Measurements from ENCODE around the gene SLC39A9. TPM values are rescaled to one million over a fixed set of nuclear protein-coding genes. Genes with fewer than 3 reads are reported as not detected.

Gene SLC39A9
- total RNA-seq, 1 donor from 2014 or later = 41.2 TPM

- Mint-ChIP-seq H3K36me3 (ENCODE audit: low read depth, unreplicated experiment) (no peaks in the 10 kb centered on the region), H3K9me3 (ENCODE audit: unreplicated experiment) (no peaks in the 10 kb centered on the region), H3K27ac (ENCODE audit: unreplicated experiment) (no peak overlapping the region), H3K4me1 (ENCODE audit: unreplicated experiment) (peaks cover 8% of the 10 kb centered on the region), H3K27me3 (ENCODE audit: unreplicated experiment) (no peaks in the 10 kb centered on the region), H3K4me3 (ENCODE audit: unreplicated experiment) (no peak overlapping the region)
- no peak for DNase-seq (ENCODE audit: low spot score)
- no peak for TF ChIP-seq CTCF (IDR thresholded peaks at IDR 0.05; ENCODE audit: unreplicated experiment)
Measured at GRCh38 chr14:69464379-69464778, 65.9 kb downstream of the SLC39A9 start.

- TF ChIP-seq CTCF (IDR thresholded peaks at IDR 0.05; ENCODE audit: unreplicated experiment) = no peak
- Mint-ChIP-seq H3K4me1 (ENCODE audit: unreplicated experiment) (peaks cover 8% of the 10 kb centered on the region), H3K27me3 (ENCODE audit: unreplicated experiment) (no peaks in the 10 kb centered on the region), H3K36me3 (ENCODE audit: low read depth, unreplicated experiment) (no peaks in the 10 kb centered on the region), H3K27ac (ENCODE audit: unreplicated experiment) (no peak overlapping the region), H3K9me3 (ENCODE audit: unreplicated experiment) (no peaks in the 10 kb centered on the region), H3K4me3 (ENCODE audit: unreplicated experiment) (no peak overlapping the region)
- DNase-seq (ENCODE audit: low spot score) = no peak
Measured at GRCh38 chr14:69464829-69465228, 66.3 kb downstream of the SLC39A9 start.

GRCh38 chr14:69468949-69469348, 70.5 kb downstream of the SLC39A9 start:
- H3K9me3 Mint-ChIP-seq (ENCODE audit: unreplicated experiment) = no peaks in the 10 kb centered on the region
- H3K4me3 Mint-ChIP-seq (ENCODE audit: unreplicated experiment) = no peak overlapping the region
- peaks cover 8% of the 10 kb centered on the region for H3K4me1 Mint-ChIP-seq (ENCODE audit: unreplicated experiment)
- H3K27me3 Mint-ChIP-seq (ENCODE audit: unreplicated experiment) = peaks cover 3% of the 10 kb centered on the region
- no peak overlapping the region for H3K27ac Mint-ChIP-seq (ENCODE audit: unreplicated experiment)
- no peaks in the 10 kb centered on the region for H3K36me3 Mint-ChIP-seq (ENCODE audit: low read depth, unreplicated experiment)
- TF ChIP-seq CTCF (IDR thresholded peaks at IDR 0.05; ENCODE audit: unreplicated experiment) = no peak
- DNase-seq (ENCODE audit: low spot score) = no peak

GRCh38 chr14:69471436-69471835, 72.9 kb downstream of the SLC39A9 start:
- no peak for DNase-seq (ENCODE audit: low spot score)
- H3K27me3 Mint-ChIP-seq (ENCODE audit: unreplicated experiment) = peaks cover 3% of the 10 kb centered on the region
- no peak for TF ChIP-seq CTCF (IDR thresholded peaks at IDR 0.05; ENCODE audit: unreplicated experiment)
- H3K27ac Mint-ChIP-seq (ENCODE audit: unreplicated experiment) = no peak overlapping the region
- no peaks in the 10 kb centered on the region for H3K36me3 Mint-ChIP-seq (ENCODE audit: low read depth, unreplicated experiment)
- peaks cover 8% of the 10 kb centered on the region for H3K4me1 Mint-ChIP-seq (ENCODE audit: unreplicated experiment)
- no peaks in the 10 kb centered on the region for H3K9me3 Mint-ChIP-seq (ENCODE audit: unreplicated experiment)
- no peak overlapping the region for H3K4me3 Mint-ChIP-seq (ENCODE audit: unreplicated experiment)

GRCh38 chr14:69471916-69472315, 73.4 kb downstream of the SLC39A9 start:
- H3K27me3 Mint-ChIP-seq (ENCODE audit: unreplicated experiment) = peaks cover 3% of the 10 kb centered on the region
- no peak for DNase-seq (ENCODE audit: low spot score)
- H3K9me3 Mint-ChIP-seq (ENCODE audit: unreplicated experiment) = no peaks in the 10 kb centered on the region
- H3K4me1 Mint-ChIP-seq (ENCODE audit: unreplicated experiment) = peaks cover 8% of the 10 kb centered on the region
- H3K27ac Mint-ChIP-seq (ENCODE audit: unreplicated experiment) = no peak overlapping the region
- H3K36me3 Mint-ChIP-seq (ENCODE audit: low read depth, unreplicated experiment) = no peaks in the 10 kb centered on the region
- no peak overlapping the region for H3K4me3 Mint-ChIP-seq (ENCODE audit: unreplicated experiment)
- no peak for TF ChIP-seq CTCF (IDR thresholded peaks at IDR 0.05; ENCODE audit: unreplicated experiment)

All from endothelial cell (in vitro differentiated cells).